Transverse colon (tissue), 4 donors: ENCODE results near the gene EPHB4. TPM values are rescaled to one million over a fixed set of nuclear protein-coding genes. Genes with fewer than 3 reads are reported as not detected.
"Not testable (repeated sequence)": the region's sequence is repeated elsewhere in the genome, so short reads cannot be mapped to it uniquely, and the experiment has no call there.

Experiments
- DNase-seq: peaks from one replicate; pipeline ENCODE4 v3.0.0-alpha.2; 2019
- H3K27ac ChIP-seq, 4 donors: fragments of 200-600 bp; sonication (generic); 2 replicates each; pipeline ENCODE4 v1.5.1; 2016 to 2018; ENCODE audit warnings: inconsistent platforms in 4 of 4
- H3K27me3 ChIP-seq: fragments of 200-600 bp; sonication (generic); 2 replicates; pipeline ENCODE4 v1.5.1; 2017; ENCODE audit warnings: inconsistent platforms
- H3K36me3 ChIP-seq, 4 donors: fragments of 200-600 bp; sonication (generic); 2 replicates each; pipeline ENCODE4 v1.5.1; 2017 to 2019; ENCODE audit warnings: inconsistent platforms in 4 of 4
- H3K4me1 ChIP-seq, 4 donors: fragments of 200-600 bp; sonication (generic); 2 replicates each; pipeline ENCODE4 v1.5.1; 2017 to 2020; ENCODE audit warnings: inconsistent platforms in 4 of 4
- H3K4me3 ChIP-seq, 4 donors: fragments of 200-600 bp; sonication (generic); 1 replicate in 1 of 4; 2 replicates in 3 of 4; pipeline versions ENCODE4 v1.5.1 to v1.6.1; 2017 to 2019; ENCODE audit warnings: inconsistent platforms in 4 of 4
- H3K9me3 ChIP-seq, 2 donors: fragments of 200-600 bp; sonication (generic); 2 replicates each; pipeline ENCODE4 v1.5.1; 2017 to 2019; ENCODE audit warnings: inconsistent platforms in 2 of 2
- CTCF ChIP-seq, 5 experiments: fragments of 200-600 bp in 3 of 5; fragments of 450-650 bp in 2 of 5; sonication (generic) in 3 of 5; IDR thresholded peaks; 1 replicate in 2 of 5; 2 replicates in 3 of 5; pipeline ENCODE4 v1.5.1; 2016 to 2017; ENCODE audit warnings: antibody characterized with exemption in 5 of 5, inconsistent platforms in 3 of 5, mild to moderate bottlenecking in 2 of 5, moderate library complexity in 1 of 5
- EP300 ChIP-seq: sonication (generic); formaldehyde crosslinking; IDR thresholded peaks from one replicate; pipeline ENCODE4 v1.6.1; 2017; ENCODE audit warnings: antibody characterized with exemption, low read depth
- POLR2A ChIP-seq: fragments of 450-650 bp; IDR thresholded peaks from one replicate; pipeline ENCODE4 v1.6.1; 2016; ENCODE audit warnings: antibody characterized with exemption, mild to moderate bottlenecking, moderate library complexity
- POLR2AphosphoS5 ChIP-seq, 3 donors: sonication (generic); formaldehyde crosslinking; IDR thresholded peaks; one replicate each; pipeline ENCODE4 v1.6.1; 2016; ENCODE audit warnings: antibody characterized with exemption in 3 of 3
- WGBS, 2 donors: methylation state at CpG; one replicate each; pipeline ENCODE4 v1.1.5; 2018; ENCODE audit warnings: low coverage in 1 of 2; 5-methylcytosine and 5-hydroxymethylcytosine counted together
- in situ Hi-C, 4 donors: fragments of 200-750 bp; cut with MboI; loops; one replicate each; pipeline versions ENCODE4 v1.15.0 to v1.15.1; 2017; ENCODE audit warnings: low sequenced_read_pairs in 3 of 4, low pct_ligation_motif_present in 1 of 4, low pct_unique_long_range_greater_than_20kb in 1 of 4
- intact Hi-C: fragments of 100-400 bp; cut with DNase I; formaldehyde crosslinking; loops from one replicate; pipeline ENCODE4 v1.15.1; 2023; ENCODE audit warnings: low total_unique reads
- total RNA-seq, 4 donors: library from RNA; depleted of rRNA; stranded (reverse); fragments of >200 nt; gene quantifications; one replicate each; pipeline ENCODE4 v1.1.0, GENCODE V29; 2016

The EPHB4 gene
- total RNA-seq, 4 donors from 2014 or later, result 23.2 to 95.5 (median 43.5) TPM

- WGBS, 2 donors, result 66% methylated on average over 14 of the region's 14 CpGs; no CpG with 5 or more reads in 1 of the 2 donors
- intact Hi-C loops (no loop called here), in situ Hi-C loops (no loop called here)
- no peak overlapping the region for H3K27ac ChIP-seq
- H3K27me3 ChIP-seq, result no peaks in the 10 kb centered on the region
- H3K9me3 ChIP-seq, result no peaks in the 10 kb centered on the region
- no peak overlapping the region for H3K4me3 ChIP-seq
- H3K36me3 ChIP-seq, result no peaks in the 10 kb centered on the region
- no peaks in the 10 kb centered on the region for H3K4me1 ChIP-seq
- no peak for DNase-seq
- TF ChIP-seq CTCF (IDR thresholded peaks at IDR 0.05), result no peak
- TF ChIP-seq POLR2AphosphoS5 (IDR thresholded peaks at IDR 0.05), result no peak
- TF ChIP-seq POLR2A, result no peak
- no peak for TF ChIP-seq EP300
These were observed 63.7 kb downstream of the EPHB4 start for GRCh38 chr7:100763556-100764140.

- in situ Hi-C loops, intact Hi-C loops, H3K36me3 ChIP-seq, H3K27me3 ChIP-seq, H3K27ac ChIP-seq, H3K4me1 ChIP-seq, H3K4me3 ChIP-seq, H3K9me3 ChIP-seq, DNase-seq: not testable (repeated sequence)
- 78% methylated on average over 5 of the region's 5 CpGs; no CpG with 5 or more reads in 1 of the 2 donors for WGBS, 2 donors
These were observed 64.5 kb downstream of the EPHB4 start for GRCh38 chr7:100762841-100763240.

GRCh38 chr7:100759357-100760171, 67.8 kb downstream of the EPHB4 start:
- H3K4me3 ChIP-seq, result no peak overlapping the region
- in situ Hi-C loops, result no loop called here
- H3K36me3 ChIP-seq, result no peaks in the 10 kb centered on the region
- no peak for DNase-seq
- no peaks in the 10 kb centered on the region for H3K9me3 ChIP-seq
- WGBS, 2 donors, result 14 to 52% methylated on average over 5 to 16 of the region's 19 CpGs
- H3K4me1 ChIP-seq, result no peaks in the 10 kb centered on the region
- no peak overlapping the region for H3K27ac ChIP-seq
- TF ChIP-seq EP300, result no peak
- no peak for TF ChIP-seq CTCF (IDR thresholded peaks at IDR 0.05)
- TF ChIP-seq POLR2AphosphoS5 (IDR thresholded peaks at IDR 0.05), result no peak
- no peak for TF ChIP-seq POLR2A
- no peaks in the 10 kb centered on the region for H3K27me3 ChIP-seq
- intact Hi-C loops, result no loop called here

GRCh38 chr7:100753750-100754149, 73.6 kb downstream of the EPHB4 start:
- intact Hi-C loops (no loop called here), in situ Hi-C loops (no loop called here)
- DNase-seq, result no peak
- peaks cover 27% of the 10 kb centered on the region for H3K27me3 ChIP-seq
- WGBS, 2 donors, result 68 to 85% methylated on average over 2 to 3 of the region's 3 CpGs
- no peak for TF ChIP-seq EP300
- no peak for TF ChIP-seq POLR2AphosphoS5 (IDR thresholded peaks at IDR 0.05)
- TF ChIP-seq POLR2A, result no peak
- no peak for TF ChIP-seq CTCF (IDR thresholded peaks at IDR 0.05)
- H3K4me1 ChIP-seq, result no peaks in the 10 kb centered on the region
- no peaks in the 10 kb centered on the region for H3K36me3 ChIP-seq
- no peak overlapping the region for H3K4me3 ChIP-seq
- H3K9me3 ChIP-seq, result no peaks in the 10 kb centered on the region
- no peak overlapping the region for H3K27ac ChIP-seq
